Ishikawa (cell line): Measurements from ENCODE around the gene TSPYL4.

Source experiments
- CEBPB ChIP-seq: IDR thresholded peaks from 2 replicates; pipeline ENCODE4 v1.6.1; 2012
- CREB1 ChIP-seq: IDR thresholded peaks from 2 replicates; pipeline ENCODE4 v1.6.1; 2012; ENCODE audit warnings: low read depth
- EGR1 ChIP-seq: IDR thresholded peaks from 2 replicates; pipeline ENCODE4 v1.6.1; 2012
- EP300 ChIP-seq: IDR thresholded peaks from 2 replicates; pipeline ENCODE4 v1.6.1; 2012; ENCODE audit warnings: borderline replicate concordance
- FOXM1 ChIP-seq: IDR thresholded peaks from 2 replicates; pipeline ENCODE4 v1.6.1; 2012; ENCODE audit warnings: low read depth, borderline replicate concordance
- MAX ChIP-seq: IDR thresholded peaks from 2 replicates; pipeline ENCODE4 v1.6.1; 2012
- NFIC ChIP-seq: IDR thresholded peaks from 2 replicates; pipeline ENCODE4 v1.6.1; 2012
- RAD21 ChIP-seq: IDR thresholded peaks from 2 replicates; pipeline ENCODE4 v1.6.1; 2012; ENCODE audit warnings: low read depth
- REST ChIP-seq: IDR thresholded peaks from 2 replicates; pipeline ENCODE4 v1.6.1; 2012; ENCODE audit warnings: low read depth, mild to moderate bottlenecking
- TAF1 ChIP-seq: IDR thresholded peaks from 2 replicates; pipeline ENCODE4 v1.6.1; 2012; ENCODE audit warnings: low read depth, mild to moderate bottlenecking
- TCF12 ChIP-seq: IDR thresholded peaks from 2 replicates; pipeline ENCODE4 v1.6.1; 2012; ENCODE audit warnings: low read depth
- TEAD4 ChIP-seq: IDR thresholded peaks from 2 replicates; pipeline ENCODE4 v1.6.1; 2012
- USF1 ChIP-seq: IDR thresholded peaks from 2 replicates; pipeline ENCODE4 v1.6.1; 2012
- YY1 ChIP-seq: IDR thresholded peaks from 2 replicates; pipeline ENCODE4 v1.6.1; 2012; ENCODE audit warnings: low read depth
- ZBTB7A ChIP-seq: IDR thresholded peaks from 2 replicates; pipeline ENCODE4 v1.6.1; 2012; ENCODE audit warnings: low read depth

Gene TSPYL4

GRCh38 chr6:116205281-116205680, 48.6 kb downstream of the TSPYL4 start:
- TF ChIP-seq MAX (no peak), NFIC (no peak), EGR1 (no peak), REST (no peak), CREB1 (no peak), USF1 (no peak), FOXM1 (no peak), TCF12 (no peak), YY1 (no peak), CEBPB (no peak), ZBTB7A (no peak), RAD21 (no peak), TEAD4 (no peak), TAF1 (no peak), EP300 (no peak)

- no peak for TF ChIP-seq EP300
Observed at GRCh38 chr6:116201538-116201937, 52.3 kb downstream of the TSPYL4 start.

- no peak for TF ChIP-seq CREB1
- TF ChIP-seq RAD21, result no peak
- TF ChIP-seq MAX, result no peak
- no peak for TF ChIP-seq YY1
- TF ChIP-seq TCF12, result no peak
- TF ChIP-seq REST, result no peak
- TF ChIP-seq ZBTB7A, result no peak
- no peak for TF ChIP-seq TAF1
- no peak for TF ChIP-seq EGR1
- no peak for TF ChIP-seq NFIC
- TF ChIP-seq TEAD4, result no peak
- TF ChIP-seq USF1, result no peak
- no peak for TF ChIP-seq EP300
Observed at GRCh38 chr6:116200619-116201249, 53.1 kb downstream of the TSPYL4 start.
